Activated CD4-positive, alpha-beta T cell treated with anti-CD3 and anti-CD28 coated beads, Interleukin-2, amount 50 U/mL, for 16 hours (primary cell): ENCODE results near the gene CECR2.

Experiments
- DNase-seq: peaks from one replicate; pipeline ENCODE4 v3.0.0-alpha.2; 2020

Gene CECR2

DNA sequence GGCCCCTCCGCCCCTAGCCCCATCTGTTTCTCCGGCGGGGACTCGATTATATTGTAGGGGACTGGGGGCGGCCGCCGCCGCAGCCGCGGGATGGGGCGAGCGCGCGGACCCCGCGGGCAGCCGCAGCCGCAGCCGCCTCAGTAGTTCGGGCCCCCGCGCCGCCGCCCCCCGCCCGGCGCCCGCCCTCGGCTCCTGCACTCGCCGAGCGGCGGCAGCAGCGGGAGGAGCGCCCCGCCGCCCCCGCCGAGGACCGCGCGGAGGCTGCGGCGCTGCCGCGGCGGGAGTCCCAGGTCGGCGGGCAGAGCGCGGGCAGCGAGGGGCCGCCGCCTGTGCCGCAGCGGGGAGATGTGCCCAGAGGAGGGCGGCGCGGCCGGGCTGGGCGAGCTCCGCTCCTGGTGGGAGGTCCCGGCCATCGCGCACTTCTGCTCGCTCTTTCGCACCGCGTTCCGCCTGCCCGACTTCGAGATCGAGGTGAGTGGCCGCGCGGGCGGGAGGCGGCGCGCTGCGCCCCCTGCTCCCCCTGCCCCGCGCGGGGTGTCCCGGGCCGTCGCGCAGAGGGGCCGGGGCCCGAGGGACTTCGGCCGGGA is at the start of gene CECR2:
TSS of gene CECR2 (plus strand) at position 22 of the 587 bp plus-strand sequence. CDS start at position 346, 324 bp downstream.
- no peak for DNase-seq

DNA sequence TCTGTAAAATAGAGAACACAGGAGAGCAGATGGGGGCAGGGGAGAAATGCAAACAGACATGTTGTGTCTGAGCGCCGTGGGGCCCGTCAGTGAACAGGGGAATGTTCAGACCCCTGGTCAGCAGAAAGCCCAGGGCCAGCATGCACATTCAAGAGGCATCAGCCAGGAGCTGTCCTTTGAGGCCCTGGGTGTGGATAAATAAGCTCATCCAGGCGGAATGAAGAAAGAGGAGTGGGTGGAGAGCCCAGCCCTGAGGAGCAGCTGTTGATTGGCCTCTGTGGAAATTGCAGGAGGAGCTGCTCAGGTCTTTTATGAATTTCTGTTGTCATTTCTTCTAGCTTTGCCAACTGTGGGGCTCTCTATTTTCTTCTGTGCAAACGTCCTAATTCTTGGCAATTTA is 49.7 kb upstream of the CECR2 start:
- no peak for DNase-seq

GRCh38 chr22:17322511-17322910 is 46.7 kb upstream of the CECR2 start:
- DNase-seq = no peak

DNA sequence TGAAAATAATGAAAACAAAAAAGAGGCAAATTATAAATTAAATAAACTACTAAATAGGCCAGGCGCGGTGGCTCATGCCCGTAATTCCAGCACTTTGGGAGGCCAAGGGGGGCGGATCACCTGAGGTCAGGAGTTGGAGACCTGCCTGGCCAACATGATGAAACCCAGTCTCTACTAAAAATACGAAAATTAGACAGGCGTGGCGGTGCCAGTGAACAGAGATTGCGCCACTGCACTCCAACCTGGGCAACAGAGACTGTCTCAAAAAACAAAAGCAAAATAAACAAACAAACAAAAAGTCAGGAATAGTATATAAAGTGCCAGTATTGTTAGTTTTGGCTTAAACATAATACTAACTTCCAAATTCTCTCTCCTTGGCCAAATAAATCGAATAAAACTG is 37.6 kb upstream of the CECR2 start:
- DNase-seq = no peak

GRCh38 chr22:17332109-17332800 is 37.0 kb upstream of the CECR2 start:
- no peak for DNase-seq

DNA sequence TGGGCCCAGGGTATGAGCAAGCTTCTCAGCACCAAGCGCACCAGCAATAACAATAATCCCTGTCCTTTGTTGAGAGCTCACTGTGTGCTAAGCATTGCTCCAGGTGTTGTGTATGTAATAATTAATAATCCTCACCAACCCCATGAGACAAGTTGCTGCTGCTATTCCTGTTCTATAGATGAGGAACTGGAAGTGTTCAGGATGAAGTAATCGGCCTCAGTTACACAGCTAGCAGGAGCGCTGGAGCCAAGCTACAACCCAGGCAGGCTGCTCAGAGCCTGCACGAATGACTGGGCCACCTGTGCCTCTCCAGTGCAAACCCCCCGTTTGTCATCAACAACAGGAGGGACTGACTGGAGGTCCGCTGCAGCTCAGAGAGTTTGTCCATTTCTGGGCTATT is 35.2 kb upstream of the CECR2 start:
- DNase-seq = no peak

DNA sequence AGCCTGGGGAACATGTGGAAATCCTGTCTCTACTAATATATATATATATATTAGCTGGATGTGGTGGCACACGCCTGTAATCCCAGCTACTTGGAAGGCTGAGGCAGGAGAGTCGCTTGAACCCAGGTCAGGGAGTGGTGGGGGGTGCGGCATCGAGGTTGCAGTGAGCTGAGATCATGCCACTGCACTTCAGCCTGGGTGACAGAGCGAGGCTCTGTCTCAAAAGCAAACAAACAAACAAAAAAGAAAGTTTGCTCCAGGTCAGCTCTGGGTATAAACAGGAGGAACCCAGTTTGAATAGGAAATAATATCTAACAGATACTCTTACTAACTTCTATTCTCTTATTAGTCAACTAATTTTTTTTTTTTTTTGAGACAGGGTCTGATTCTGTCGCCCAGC is 34.3 kb upstream of the CECR2 start:
- DNase-seq = no peak

DNA sequence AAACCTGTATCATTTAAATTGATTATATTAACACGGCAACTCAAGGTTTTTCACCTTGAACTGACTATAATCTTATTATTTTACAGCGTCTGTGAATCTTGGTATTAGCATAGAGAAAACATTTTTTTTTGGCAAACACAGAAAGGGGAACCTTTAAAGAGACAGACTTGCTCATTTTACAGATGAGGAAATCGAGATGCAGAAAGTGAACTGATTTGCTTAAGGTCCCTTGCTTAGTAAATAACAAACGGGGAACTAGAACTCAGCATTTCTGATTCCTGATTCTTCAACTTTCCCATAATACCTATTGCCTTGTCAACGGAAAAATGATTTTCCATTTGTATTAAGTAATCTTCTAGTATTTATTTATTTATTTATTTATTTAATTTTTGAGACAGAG is 33.2 kb upstream of the CECR2 start:
- no peak for DNase-seq

- no peak for DNase-seq
Observed at GRCh38 chr22:17337639-17338038, 31.6 kb upstream of the CECR2 start.

DNA sequence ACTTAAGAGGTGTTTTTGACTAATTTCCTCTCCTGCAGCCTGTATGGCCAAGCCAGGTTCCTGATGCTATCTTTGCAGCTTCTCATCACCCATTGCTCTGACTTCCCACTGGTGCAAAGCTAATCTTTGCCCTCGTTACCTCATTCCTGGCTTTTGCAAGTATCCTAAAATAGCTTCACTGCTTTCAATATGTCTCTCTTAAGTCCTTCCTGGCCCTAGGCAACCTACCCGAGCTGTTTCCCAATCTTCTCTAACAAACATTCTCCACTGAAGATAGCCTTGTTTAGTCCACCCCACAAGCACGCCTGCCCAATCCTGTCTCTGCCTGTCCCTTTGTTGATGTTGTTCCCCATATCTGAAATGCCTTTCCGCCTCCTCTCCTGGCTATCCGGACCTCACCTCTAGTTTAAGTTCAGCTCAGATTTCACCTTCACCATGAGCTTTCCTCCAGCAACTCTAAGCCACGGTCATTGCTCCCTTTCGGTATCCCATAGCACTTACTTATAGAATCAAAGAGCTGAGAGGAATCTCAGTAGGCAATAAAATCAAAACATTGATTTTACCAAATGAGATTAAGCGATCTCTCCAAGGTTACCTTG is 30.1 kb upstream of the CECR2 start:
- DNase-seq = no peak

DNA sequence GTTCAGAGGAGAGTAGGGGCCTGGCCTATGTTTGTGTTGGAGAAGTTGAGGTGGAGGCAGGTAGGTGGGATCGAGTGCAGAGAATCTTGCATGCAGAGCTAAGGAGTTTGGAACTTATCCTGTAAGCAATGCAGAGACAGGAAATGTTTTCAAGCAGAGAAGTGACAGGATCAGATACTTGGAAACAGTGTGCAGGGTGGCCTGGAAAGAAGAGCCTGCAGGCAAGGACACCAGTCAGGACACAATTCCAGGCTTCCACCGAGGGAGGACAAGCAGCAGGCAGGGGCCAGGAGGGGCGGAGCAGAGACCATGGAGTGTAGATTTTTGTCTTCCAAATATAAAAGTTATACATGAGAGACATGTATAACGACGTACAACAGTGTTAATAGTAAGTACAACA is 26.9 kb upstream of the CECR2 start:
- no peak for DNase-seq

GRCh38 chr22:17343766-17344165 is 25.5 kb upstream of the CECR2 start:
- no peak for DNase-seq

DNA sequence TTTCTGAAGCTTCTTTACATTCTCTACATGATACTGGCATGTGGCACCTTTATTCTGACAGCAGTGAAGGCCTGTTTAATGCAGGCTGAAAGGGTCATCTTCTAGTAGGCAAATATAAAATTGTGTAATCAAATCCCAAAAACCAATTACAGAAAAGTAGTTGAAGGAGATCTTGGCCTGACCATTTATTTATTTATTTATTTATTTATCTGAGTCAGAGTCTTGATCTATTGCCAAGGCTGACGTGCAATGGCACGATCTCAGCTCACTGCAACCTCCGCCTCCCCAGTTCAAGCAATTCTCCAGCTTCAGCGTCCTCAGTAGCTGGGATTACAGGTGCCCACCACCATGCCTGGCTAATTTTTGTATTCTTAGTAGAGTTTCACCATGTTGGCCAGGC is 22.7 kb upstream of the CECR2 start:
- DNase-seq = no peak

DNA sequence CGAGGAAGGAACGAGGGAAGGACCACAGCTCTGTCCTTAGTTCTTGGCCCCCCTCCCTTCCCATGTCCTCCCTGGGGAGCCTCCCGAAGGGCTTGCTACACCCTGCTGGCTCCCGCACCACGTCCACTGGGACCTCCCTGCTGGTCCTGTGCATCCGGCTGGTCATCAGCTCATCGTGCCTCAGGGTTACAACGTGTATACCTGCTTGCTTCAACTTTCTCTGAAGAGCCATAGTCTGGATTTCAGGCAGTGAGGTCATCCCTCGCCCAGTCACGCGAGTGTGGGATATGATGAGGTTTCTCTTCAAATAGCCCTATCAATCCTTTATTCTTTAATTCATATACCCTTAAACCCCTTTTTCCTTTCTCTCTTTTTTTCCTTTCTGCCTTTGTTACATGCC is 21.5 kb upstream of the CECR2 start:
- no peak for DNase-seq

DNA sequence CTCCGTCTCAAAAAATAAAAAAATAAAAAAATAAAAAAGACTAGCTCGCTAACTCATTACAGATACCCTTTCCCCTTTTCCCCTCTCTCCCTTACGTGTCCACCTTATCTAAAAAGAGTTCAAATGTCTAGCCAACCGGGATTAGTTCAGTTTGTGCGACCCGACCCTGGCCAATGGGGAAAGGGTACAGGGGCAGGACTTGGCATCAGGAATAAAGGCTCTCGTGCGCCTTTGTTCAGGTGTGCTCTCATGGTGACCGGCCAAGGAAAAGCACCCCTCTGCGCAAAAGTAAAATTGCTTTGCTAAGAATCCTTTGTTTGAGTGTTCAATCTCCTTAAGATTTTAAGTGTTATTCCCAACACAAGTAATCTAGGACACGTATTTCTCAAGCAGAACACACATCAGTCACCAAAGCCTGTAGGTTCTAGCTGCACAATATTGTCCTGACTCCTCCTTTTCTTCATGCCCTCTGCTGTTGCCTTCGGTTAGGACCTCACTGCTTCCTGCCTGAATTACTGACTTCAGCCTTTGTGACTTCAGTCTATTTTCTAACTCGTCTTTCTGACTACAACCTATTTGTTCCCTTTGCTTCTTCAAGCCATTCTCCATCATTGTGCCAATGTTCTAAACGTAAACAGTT is 20.7 kb upstream of the CECR2 start:
- no peak for DNase-seq

DNA sequence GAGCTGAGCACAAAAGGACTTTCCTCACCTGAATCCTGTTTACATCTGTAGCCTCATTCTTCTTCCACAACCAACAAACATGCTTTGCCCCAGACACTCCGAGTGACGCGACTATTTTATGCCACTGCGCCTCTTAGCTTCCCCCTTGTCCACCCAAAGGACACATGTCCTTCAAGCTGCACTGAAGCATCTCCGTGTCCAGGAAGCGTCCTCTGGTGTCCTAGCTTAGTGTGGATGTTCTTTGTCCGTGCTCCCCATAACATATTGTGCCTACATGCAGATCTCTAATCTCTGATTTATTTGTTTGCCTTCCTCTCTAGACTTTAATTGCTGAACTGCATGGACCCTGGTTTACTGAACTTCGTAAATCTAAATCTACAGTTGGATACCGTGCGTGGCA is 20.1 kb upstream of the CECR2 start:
- no peak for DNase-seq

DNA sequence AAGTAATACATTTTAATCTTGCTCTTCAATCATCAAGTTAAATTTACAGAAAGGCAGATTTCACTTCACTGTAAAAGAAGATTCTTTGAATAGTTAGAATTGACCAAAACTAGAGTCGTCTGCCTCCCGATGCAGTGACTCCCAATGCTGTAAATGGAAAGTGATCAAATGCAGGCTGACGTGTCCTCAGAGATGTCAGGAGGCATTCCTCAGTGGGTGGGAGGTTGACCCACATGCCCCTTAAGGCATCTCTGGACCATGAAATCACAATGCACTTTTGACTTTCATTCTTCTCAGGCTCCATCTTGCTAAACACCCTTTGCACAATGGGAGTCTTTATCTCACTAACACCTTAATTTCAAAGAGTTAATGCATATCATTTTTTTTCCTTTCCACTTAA is 19.0 kb upstream of the CECR2 start:
- no peak for DNase-seq

GRCh38 chr22:17352798-17353197 is 16.5 kb upstream of the CECR2 start:
- DNase-seq = no peak

DNA sequence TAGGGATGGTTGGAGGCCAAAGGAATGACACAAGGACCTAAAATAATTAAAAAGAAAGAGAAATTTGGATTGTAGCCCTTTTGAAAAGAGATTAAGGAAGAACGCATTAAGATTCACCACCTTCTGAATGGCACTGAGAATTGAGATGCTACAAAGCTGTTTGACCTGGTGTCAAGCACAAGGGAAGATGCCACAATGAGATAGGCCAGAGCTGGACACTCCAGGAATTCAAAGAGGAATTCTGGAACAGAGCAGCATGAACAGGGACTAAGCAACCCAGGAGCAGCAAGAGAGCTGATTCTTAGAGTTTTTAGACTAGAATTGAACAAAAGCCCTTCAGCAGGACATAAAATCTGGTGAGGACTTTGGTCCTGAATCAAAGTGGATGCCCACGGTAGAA is 11.6 kb upstream of the CECR2 start:
- DNase-seq = no peak

GRCh38 chr22:17358415-17358814 is 10.8 kb upstream of the CECR2 start:
- no peak for DNase-seq

DNA sequence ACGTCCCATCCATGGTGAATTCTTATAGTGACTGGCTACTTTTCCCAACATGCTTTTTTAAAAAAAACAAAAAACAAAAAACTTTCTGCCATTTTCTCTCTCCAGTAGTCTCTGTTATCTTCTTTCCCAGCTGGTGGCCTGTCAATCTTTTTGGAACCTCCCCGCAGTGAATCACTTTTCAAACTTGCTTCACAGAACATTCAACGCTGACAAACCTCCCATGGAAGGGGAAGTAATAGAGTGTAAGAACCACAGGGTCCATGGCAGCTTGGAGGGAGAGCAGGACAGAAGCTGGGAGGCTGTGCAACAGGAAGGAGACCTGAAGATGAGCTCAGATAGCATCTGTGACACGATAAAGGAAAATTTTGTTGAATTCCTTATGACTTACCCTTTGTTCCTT is 9.8 kb upstream of the CECR2 start:
- no peak for DNase-seq

- no peak for DNase-seq
Observed at GRCh38 chr22:17366329-17366728, 2.9 kb upstream of the CECR2 start.

GRCh38 chr22:17366830-17367229 is 2.4 kb upstream of the CECR2 start:
- peak; percentile 23 for DNase-seq

GRCh38 chr22:17368144-17368543 is 1.1 kb upstream of the CECR2 start:
- DNase-seq = no peak
